Left renal cortex interstitium (tissue), 4 donors: ENCODE results near the gene PCDH19. TPM values are rescaled to one million over a fixed set of nuclear protein-coding genes. Genes with fewer than 3 reads are reported as not detected.

ENCODE experiments used
- DNase-seq, 4 donors: peaks; one replicate each; pipeline ENCODE4 v3.0.0-alpha.2; 2013; ENCODE audit warnings: low read depth in 4 of 4, low spot score in 2 of 4, missing footprints in 1 of 4
- polyA plus RNA-seq, 4 donors: library from polyadenylated mRNA; unstranded; fragments of 120-200 nt; gene quantifications; one replicate each; pipeline ENCODE4 v1.2.1, GENCODE V29; 2013; ENCODE audit not compliant: insufficient read length in 4 of 4

PCDH19 gene
- polyA plus RNA-seq, 4 donors = 1.8 to 2.4 (median 1.9) TPM

- DNase-seq = no peak
These were observed 2.8 kb downstream of the PCDH19 start for GRCh38 chrX:100407147-100407783.

- no peak for DNase-seq
These were observed 4.6 kb downstream of the PCDH19 start for GRCh38 chrX:100405424-100405823.

- DNase-seq = no peak
These were observed 5.2 kb downstream of the PCDH19 start for GRCh38 chrX:100404851-100405250.

GRCh38 chrX:100395781-100396180, 14.3 kb downstream of the PCDH19 start:
- DNase-seq = no peak

- DNase-seq = no peak
These were observed 28.5 kb downstream of the PCDH19 start for GRCh38 chrX:100381619-100382018.

- no peak for DNase-seq
These were observed 30.6 kb downstream of the PCDH19 start for GRCh38 chrX:100379388-100379986.

- no peak for DNase-seq
These were observed 32.2 kb downstream of the PCDH19 start for GRCh38 chrX:100377826-100378225.

- DNase-seq = no peak
These were observed 33.5 kb downstream of the PCDH19 start for GRCh38 chrX:100376576-100376975.

- no peak for DNase-seq
These were observed 36.4 kb downstream of the PCDH19 start for GRCh38 chrX:100373673-100374072.

GRCh38 chrX:100368167-100368566, 41.9 kb downstream of the PCDH19 start:
- no peak for DNase-seq

- no peak for DNase-seq
These were observed 46.2 kb downstream of the PCDH19 start for GRCh38 chrX:100363896-100364295.

- DNase-seq = no peak
These were observed 51.3 kb downstream of the PCDH19 start for GRCh38 chrX:100358766-100359165.

GRCh38 chrX:100356351-100356896, 53.6 kb downstream of the PCDH19 start:
- no peak for DNase-seq

GRCh38 chrX:100355680-100356079, 54.4 kb downstream of the PCDH19 start:
- DNase-seq = no peak

- no peak for DNase-seq
These were observed 56.7 kb downstream of the PCDH19 start for GRCh38 chrX:100353326-100353725.

GRCh38 chrX:100350704-100351489, 59.2 kb downstream of the PCDH19 start:
- DNase-seq = no peak

- DNase-seq = no peak
These were observed 60.7 kb downstream of the PCDH19 start for GRCh38 chrX:100349391-100349790.

GRCh38 chrX:100341142-100341510, 68.9 kb downstream of the PCDH19 start:
- no peak for DNase-seq

GRCh38 chrX:100340491-100341141, 69.5 kb downstream of the PCDH19 start:
- peak in 2 of 4 donors; percentile 11 to 20 for DNase-seq

GRCh38 chrX:100328351-100328750, 81.7 kb downstream of the PCDH19 start:
- no peak for DNase-seq

GRCh38 chrX:100319716-100320115, 90.4 kb downstream of the PCDH19 start:
- DNase-seq = no peak
